Endometrial microvascular endothelial cells (primary cell): ENCODE results near the gene TOGARAM2. TPM values are rescaled to one million over a fixed set of nuclear protein-coding genes. Genes with fewer than 3 reads are reported as not detected.

ENCODE experiments used
- in situ Hi-C: cut with HindIII; loops from 2 replicates; pipeline ENCODE4 v1.10.0; 2017; ENCODE audit warnings: low sequenced_read_pairs, low pct_unique_long_range_greater_than_20kb; ENCODE audit errors: inconsistent ontology term
- total RNA-seq: library from RNA; depleted of rRNA; stranded (reverse); fragments of >200 nt; gene quantifications from one replicate; pipeline ENCODE4 v1.2.3, GENCODE V29; 2015; ENCODE audit errors: inconsistent ontology term

The TOGARAM2 gene
- total RNA-seq, 1 donor from 2014 or later = not detected

DNA sequence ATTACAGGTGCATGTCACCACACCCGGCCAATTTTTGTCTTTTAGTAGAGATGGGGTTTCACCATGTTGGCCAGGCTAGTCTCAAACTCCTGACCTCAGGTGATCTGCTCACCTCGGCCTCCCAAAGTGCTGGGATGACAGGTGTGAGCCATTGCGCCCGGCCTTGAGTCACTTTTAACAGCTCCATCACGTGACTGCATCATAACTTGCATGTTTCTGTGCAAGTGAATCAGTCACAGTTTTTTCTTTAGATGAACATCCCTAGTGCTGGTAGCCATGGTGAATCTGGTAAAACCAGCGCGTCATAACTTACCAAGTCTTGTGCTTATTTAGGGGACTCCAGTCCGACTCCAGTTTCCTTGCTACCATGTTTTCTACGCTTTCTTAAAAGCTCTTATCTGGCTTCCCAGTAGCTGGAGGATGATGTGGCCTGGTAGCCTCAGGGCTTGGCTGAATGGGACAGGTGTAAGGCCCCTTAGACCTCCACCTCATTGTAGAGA is 60.1 kb downstream of the TOGARAM2 start:
- in situ Hi-C loops = no loop called here

DNA sequence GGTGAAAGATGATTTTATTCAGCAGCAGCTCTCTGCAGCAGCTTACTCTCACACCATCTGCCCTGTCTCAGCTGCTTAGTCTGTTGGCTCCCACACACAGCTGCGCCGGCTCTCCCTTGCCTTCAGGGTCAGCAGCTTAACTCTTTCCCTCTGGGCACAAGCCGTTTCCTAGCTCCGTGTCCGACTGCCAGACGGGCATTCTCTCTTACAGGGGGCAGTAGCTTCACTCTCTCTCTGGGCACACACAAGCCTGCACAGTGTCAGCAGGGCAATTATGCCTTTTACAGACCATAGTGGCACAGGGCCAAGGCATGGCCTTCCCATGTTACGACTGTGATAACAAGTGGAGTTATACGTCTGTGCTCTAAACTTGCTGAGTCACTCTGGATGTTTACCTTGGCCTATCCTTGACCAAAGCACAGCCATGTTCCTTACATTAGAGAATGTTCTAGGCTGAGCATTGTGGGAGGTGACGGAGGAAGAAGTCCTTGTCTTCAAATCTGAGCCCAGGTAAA is 61.5 kb downstream of the TOGARAM2 start:
- in situ Hi-C loops = no loop called here

DNA sequence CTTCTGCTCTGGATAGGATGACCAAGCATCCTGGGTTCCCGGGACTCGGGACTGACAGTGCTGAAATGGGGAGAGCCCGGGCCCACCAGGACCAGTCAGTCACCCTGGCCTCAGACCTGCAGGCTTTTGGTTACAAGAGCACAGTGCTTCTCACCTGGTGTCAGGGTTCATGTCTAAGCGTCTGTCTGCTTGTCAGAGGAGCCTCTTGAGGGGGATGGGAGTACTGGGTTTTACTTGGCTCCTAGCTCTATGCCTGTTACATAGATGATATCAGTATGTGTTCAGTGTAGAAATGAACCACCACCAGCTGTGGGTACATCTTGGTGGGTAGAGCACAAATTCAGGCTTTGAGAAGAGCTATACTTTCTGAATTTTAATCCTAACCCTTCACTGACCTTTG is 63.4 kb downstream of the TOGARAM2 start:
- in situ Hi-C loops = no loop called here

DNA sequence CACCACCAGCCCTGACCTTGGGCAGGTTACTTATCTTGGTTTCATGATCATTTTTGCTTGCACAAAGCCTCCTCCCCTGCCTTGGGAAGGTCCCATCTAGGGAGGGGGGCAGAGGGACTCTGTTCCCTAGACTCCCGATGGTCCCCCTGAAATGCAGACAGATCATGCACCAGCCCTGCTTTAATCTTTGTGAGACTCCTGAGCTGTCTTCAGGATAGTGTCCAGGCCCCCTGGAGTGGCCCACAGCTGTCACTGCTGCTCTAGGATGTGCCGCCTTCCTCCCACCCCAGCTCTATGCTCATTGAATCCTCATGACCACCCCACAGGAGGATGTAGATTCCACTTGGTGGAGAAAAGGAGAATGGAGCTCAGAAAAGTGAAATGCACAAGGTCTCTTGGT is 65.2 kb downstream of the TOGARAM2 start:
- in situ Hi-C loops = no loop called here

DNA sequence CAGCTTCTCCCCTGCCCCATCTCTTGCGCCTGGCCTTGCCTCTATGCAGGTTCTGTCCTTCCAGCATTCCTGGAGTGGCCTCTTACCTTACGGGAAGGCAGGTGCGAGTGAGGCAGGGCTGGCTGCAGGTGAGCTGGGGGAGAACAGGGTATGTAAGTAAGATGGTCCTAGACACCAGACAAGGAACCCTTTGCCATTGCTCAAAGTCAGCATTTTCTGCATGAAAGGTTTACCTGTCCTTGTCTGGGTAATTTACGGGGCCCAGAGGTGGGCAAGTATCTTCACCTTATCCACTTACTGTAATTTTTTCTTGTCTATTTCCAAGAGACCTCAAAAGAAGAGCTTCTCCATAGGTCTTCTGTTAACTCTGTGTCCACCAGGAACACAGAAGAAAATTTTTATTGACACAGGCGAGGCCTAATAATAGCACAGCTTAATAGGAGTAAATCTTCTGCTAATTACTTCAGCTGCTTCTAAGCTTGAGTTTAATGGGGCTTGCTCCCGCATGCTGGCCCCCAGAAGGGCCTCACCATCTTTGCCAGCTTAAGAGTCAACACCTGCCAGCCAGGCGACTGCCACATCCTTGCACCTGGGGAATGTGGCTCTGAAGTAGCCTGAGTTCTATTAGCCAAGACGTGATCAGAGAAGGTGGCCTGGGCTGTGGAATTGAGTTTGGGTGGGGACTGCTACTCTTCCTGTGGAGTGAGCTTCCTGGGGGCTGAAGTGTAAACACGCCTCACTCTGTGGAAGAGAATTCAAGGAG is 66.2 kb downstream of the TOGARAM2 start:
- in situ Hi-C loops = no loop called here

DNA sequence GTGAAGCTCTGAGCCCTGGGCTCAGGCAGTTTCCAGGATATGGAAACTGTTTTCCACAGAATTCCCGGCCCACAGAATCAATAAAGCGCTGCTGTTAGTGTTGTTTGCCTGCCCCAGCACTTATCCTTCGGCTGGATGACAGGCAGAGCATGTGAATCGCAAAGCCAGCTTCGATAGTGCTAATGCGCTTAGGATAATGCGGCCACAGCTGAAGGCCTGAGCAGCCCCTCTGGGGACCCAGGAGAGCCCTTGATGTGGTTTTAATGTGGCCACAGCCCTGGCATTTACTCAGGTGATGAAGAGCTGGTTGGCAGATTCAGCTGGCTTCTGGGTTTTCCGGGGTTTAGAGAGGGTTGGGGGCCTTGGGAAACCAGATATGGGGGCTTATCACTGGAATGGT is 69.5 kb downstream of the TOGARAM2 start:
- in situ Hi-C loops = no loop called here

DNA sequence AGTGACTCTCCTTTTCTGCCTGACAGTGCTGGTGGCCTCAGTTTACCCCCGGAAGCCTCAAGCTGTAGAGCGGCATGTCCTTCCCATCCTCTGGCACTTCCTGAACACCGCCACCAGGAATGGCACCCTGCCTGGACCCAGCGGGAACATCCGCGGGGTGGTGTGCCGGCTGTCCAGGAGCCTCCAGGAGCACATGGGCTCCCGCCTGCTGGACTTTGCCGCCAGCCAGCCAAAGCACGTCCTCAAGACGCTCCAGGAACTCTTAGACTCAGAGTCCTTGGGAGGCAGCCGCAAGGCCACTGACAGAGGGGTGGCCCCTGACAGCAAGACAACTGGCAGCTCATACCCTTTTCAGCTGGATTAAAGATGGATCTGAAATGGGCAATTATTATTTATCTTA is 70.6 kb downstream of the TOGARAM2 start:
- in situ Hi-C loops = no loop called here

DNA sequence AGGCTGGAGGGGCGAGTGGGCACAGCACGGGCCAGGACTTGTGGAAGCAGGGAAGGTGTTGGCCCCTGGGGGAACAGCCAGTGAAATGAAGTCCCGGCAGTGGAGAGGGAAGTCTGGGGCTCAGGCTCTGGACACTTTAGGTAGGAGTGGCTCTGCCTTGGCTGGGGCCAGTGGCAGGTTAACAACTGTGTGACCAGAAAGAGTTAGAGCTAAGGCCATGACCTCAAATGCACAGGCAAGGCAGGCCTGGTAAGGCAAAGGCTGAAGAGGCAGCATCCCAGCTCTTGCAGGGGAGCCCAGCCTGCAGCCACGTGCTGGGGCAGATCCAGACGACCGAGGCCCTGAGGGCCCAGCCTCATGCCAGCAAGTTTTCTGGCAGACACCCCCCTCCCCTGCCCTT is 71.7 kb downstream of the TOGARAM2 start:
- in situ Hi-C loops = no loop called here

DNA sequence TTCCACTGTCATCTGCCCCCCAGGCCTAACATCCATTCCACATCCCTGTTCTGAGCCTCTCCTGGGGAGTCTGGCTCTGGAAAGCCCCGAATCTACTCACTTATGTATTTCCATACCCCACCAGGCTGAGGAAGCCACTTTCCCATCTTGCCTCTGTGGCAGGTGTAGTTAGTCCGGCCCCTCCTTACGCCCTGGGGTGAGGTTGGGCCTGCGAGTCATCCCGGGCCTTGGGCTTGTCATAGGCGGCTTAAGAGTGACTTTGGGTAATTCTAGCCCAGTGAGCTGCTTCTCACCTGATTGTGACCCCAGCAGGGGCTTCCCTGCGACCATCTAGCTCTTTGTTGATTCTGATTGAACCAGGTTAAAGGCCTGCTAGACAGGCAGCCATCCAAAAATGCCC is 72.1 kb downstream of the TOGARAM2 start:
- in situ Hi-C loops = no loop called here

DNA sequence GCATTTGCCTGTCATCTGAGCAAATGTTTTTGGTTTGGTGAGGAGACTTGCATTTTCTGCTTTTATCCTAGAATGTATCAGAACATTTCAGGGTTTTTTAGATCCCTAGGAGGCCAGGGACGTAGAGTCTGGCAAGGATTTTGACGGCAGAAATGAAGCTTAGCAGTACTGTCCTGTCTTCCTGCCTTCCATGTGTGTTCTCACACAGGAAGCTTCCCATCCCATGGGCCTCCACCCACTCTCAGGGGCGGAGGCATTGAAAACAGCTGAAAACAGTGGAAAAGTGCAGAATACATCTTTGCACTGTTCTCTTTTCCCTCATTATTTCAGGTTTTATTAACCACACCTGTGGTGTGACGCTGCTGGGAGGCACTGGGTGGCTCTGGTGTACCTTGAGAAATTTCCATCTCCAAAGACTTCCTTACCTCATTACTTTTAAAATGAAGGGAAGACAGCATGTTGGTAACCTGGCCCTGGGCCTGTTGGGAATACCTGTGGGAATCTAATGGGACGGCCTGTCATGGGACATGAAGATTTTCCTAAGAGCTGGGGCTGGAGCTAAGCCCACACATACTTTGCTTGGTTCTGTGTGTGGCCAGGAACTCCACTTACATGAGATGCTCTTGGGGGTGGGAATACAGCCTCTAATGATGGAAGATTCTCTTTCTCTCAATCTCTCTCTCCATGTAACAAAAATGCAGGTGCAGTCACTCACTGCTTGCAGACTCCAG is 72.7 kb downstream of the TOGARAM2 start:
- in situ Hi-C loops = no loop called here

DNA sequence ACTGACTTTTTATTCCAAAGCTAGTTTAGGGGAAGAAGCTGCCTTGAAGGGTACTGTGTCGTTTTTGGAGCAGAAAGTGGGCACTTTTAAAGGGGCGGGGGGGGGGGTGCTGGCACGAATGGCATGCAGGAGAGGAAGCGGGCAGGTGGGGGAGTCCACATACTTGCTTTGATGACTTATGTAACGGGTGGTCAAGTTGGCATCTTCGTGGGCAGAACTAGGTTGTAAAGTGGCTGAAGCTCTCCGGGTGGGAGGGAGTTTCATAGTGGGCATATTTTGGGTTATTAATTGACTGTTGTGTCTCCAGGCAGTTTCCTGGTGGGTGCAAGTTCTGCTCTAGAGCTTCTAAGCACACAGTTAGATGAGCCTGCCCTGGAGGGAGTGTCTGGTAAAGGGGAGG is 73.3 kb downstream of the TOGARAM2 start:
- in situ Hi-C loops = no loop called here

DNA sequence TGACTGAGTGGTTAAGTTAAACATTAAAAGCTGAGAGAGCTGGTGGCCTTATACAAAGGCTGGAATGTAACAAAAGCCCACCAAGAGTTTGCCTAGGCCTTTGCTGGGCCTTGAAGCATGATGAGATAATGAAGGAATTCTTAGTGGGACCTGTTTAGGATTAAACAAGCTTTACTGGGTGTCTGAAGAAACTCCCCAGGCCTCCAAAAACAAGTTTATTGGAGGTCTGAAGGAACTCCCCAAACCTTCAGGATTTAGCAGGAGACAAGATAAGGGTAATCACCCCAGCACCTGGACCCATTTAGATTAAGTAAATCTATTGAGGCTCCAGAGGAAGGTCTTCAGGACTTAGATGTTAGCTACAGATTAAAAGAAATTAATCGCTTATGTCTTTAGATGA is 74.5 kb downstream of the TOGARAM2 start:
- in situ Hi-C loops = no loop called here

DNA sequence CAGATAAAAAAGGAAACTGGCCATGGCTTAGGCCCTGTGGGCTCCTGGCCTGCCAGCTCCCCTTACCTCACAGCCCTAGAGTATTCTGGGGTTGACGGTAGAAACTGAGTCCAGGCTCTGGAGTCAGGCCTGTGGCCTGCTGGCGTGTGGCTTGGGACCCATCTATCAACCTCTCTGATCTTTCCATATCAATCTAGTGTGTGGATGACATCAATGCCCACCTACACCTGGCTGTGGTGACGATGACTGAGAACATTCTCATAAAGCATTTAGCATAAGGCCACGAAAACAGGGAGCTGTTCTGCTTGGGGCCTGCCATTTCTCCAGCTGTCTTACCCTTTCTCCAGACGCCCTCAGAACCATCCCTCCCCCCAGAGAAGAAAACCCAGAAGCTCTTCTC is 75.4 kb downstream of the TOGARAM2 start:
- in situ Hi-C loops = no loop called here

DNA sequence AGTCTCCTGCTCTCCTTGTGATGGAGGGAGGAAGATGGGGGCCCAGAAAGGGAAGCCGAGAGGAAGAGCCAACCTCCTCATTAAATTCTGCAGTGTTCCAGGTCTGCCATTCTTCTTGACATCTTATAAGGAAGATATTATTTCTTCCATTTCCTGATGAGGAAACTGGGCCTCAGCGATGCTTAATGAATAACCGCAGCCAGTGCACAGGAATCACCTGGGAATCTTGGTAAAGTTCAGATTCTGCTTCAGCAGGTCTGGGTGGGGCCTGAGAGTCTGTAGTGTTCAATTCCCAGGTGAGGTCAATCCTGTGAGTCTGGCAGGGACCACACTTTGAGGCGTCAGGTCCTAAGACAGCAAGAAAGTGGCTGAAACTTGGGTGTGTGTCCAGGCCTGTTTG is 75.9 kb downstream of the TOGARAM2 start:
- in situ Hi-C loops = no loop called here

DNA sequence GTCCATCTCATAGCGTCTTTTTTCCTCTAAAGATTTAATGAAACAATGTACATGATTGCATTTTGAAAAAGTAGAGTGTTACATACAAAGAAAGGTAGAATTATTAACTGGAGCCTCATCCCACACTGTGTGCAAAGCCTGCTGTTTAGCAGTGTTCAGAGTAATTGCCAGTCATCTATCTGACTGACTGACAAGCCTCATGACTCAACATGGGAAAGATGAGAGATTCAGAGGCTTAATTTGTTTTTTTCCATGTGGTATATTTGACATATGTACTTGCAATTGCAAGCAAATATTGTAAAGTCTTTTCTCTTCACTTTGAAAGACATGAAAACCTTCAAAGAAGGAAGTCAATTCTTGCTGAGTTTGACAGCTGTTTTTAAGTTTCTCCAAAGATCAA is 78.5 kb downstream of the TOGARAM2 start:
- in situ Hi-C loops = no loop called here

DNA sequence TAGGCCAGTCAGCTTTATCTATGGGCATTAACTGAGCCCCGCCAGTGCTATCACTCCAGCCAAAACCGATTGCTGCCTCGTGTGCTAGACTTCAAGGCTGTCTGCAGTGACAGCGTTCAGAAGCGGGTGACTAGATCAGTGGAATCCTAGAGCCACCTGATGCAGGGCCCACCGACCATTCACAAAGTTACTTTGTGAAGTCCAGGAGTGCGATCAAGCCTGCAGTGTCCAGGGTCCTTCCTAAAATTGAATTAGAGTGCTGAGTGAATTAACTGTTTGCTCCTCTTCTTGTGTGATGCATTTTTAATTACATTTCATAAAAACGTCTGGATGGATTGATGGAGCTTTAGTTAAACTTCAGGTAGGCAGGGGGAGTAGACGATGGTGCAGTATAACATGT is 79.3 kb downstream of the TOGARAM2 start:
- in situ Hi-C loops = no loop called here

DNA sequence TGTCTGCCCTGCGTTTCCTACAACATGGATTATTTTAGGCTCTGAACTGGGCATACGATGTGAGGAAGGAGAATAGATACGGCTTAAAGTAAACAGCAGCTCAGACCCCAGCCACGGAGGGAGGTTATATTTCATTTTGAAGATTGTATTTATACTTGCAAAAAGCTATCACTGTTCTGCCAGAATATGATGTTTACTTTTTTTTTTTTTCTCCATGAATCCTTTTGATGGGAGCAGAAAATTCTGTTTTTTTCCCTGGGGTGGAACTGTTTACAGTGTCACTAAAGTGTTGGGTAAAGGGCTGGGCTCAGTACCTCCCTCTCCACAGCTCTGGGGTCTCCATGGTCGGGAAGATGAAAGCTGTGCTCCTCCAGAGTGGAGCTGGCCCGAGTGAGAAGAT is 80.1 kb downstream of the TOGARAM2 start:
- in situ Hi-C loops = no loop called here

DNA sequence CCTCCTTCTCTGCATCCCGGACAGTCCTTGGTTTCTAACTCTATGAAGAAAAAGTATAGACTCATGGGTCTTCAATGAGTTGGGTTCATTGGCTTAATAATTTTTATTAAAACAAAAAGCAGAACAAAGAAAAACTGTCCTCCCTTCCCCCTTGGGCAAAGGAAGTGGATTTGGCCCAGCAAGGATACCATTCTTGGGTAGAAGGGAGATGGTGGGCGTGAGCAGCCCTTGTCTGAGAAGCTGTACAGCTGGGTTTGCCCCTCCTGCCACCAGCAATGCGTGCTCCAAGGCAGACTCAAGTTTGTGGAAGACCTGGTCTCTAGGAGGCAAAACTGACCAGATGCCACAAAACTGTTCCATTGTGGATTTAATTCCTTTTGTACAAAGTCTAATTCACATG is 80.5 kb downstream of the TOGARAM2 start:
- in situ Hi-C loops = no loop called here

DNA sequence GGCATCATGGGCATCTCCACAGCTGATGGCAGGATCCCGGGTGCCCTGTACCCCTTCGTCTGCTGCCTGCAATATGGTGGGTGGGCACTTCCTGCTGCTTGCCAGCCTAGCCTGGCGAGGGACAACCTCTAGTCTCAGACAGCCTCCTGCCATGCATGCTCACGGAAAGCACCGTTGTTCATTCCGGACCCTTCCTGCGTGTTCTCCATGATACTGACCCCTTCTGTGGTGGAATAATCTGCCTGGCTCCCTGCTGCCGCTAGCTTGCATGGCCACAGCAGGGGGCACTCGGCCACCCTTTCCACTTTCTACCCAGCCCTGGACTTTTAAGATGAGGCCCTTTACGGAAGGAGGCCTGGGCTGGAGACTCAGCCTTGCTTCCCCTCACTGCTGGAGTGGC is 81.3 kb downstream of the TOGARAM2 start:
- in situ Hi-C loops = no loop called here

DNA sequence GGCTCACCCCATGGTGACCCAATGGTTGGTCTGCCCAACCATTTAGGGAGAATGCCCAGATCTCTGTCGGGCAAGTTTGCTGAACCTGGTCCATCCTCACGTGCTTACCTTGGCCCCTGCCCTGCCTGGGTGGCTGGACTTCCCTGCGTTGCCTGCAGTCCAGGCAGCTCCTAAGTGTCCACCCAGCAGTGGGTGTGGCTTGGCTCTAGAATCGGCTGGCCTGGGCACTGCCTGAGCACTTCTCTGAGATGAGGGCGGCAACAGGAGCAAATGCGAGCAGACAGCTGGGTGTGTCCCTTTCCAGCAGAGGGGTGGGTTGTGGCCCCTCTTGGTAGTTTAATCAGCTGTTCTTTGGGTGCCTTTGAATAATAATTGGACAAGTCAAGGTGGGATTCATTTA is 82.0 kb downstream of the TOGARAM2 start:
- in situ Hi-C loops = no loop called here
